ENCODE data around the gene SLC22A16. TPM values are rescaled to one million over a fixed set of nuclear protein-coding genes. Genes with fewer than 3 reads are reported as not detected.

SLC22A16 gene
- polyA plus RNA-seq, 1 of the 3 experiments (the other 2 are of a cell fraction): not detected

DNA sequence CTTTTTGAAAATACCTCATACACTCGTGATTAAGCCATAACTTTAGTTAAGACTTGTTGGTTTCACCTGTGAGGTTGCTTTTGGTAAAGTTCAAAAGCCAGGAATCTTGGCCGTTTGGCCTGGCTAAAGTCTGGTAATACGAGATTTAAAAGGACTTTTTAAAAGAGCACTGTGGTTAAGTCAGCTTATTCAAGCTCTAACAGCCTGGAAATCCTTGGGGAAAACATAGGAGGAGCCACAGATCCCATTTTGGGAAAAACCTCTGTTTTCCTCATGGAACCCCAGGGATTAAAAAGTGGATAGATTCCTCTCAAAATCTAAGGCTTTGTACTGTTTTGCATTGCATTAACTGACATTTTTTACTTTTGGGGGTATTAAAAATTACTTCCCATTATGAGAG is 13.7 kb upstream of the SLC22A16 start:
- no peak overlapping the region for H3K4me2 ChIP-seq
- no peaks in the 10 kb centered on the region for H3K79me2 ChIP-seq (ENCODE audit: insufficient read depth)
- no peaks in the 10 kb centered on the region for H3K27me3 ChIP-seq (ENCODE audit: insufficient read depth)
- no peak overlapping the region for H3K27ac ChIP-seq (ENCODE audit: low read depth in 2 of 2, low read length in 1 of 2)
- DNase-seq: no peak
- H3K4me1 ChIP-seq (ENCODE audit: control insufficient read depth in 1 of 2, insufficient read depth in 2 of 2, low read depth in 1 of 2, low read length in 1 of 2): no peaks in the 10 kb centered on the region
- H2AFZ ChIP-seq (ENCODE audit: low read depth): no peak overlapping the region
- WGBS (ENCODE audit: low lambda C conversion rate): 38% methylated on average over 3 of the region's 3 CpGs
- no peaks in the 10 kb centered on the region for H3K9me3 ChIP-seq
- CTCF ChIA-PET: interaction anchor here (1.2 kb wide), 1 partner anchor 19 kb away, joined by 3 read pairs; no protein-coding TSS in a partner anchor
- H3K9me2 ChIP-seq: no peaks in the 10 kb centered on the region
- no peak for TF ChIP-seq YY1 (IDR thresholded peaks at IDR 0.05; ENCODE audit: low read depth)
- no peak for TF ChIP-seq MEF2A (IDR thresholded peaks at IDR 0.05; ENCODE audit: borderline replicate concordance, low read depth)
- TF ChIP-seq, protein P1, sequence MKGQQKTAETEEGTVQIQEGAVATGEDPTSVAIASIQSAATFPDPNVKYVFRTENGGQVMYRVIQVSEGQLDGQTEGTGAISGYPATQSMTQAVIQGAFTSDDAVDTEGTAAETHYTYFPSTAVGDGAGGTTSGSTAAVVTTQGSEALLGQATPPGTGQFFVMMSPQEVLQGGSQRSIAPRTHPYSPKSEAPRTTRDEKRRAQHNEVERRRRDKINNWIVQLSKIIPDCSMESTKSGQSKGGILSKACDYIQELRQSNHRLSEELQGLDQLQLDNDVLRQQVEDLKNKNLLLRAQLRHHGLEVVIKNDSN (IDR thresholded peaks at IDR 0.05; ENCODE audit: borderline replicate concordance, low read depth): no peak
- TF ChIP-seq, protein P2, sequence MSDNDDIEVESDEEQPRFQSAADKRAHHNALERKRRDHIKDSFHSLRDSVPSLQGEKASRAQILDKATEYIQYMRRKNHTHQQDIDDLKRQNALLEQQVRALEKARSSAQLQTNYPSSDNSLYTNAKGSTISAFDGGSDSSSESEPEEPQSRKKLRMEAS (IDR thresholded peaks at IDR 0.05; ENCODE audit: low read depth): no peak
- TF ChIP-seq EP300 (IDR thresholded peaks at IDR 0.05; ENCODE audit: borderline replicate concordance in 1 of 2, low read depth in 1 of 2, low read length in 1 of 2): no peak
- TF ChIP-seq ELF1 (IDR thresholded peaks at IDR 0.05): no peak
- TF ChIP-seq RXRA (IDR thresholded peaks at IDR 0.05; ENCODE audit: borderline replicate concordance, low read depth): no peak
- no peak for TF ChIP-seq CHD2 (IDR thresholded peaks at IDR 0.05; ENCODE audit: low read length, partially characterized antibody)
- no peak for TF ChIP-seq MXI1 (IDR thresholded peaks at IDR 0.05; ENCODE audit: low read depth, low read length)
- TF ChIP-seq SIN3A (IDR thresholded peaks at IDR 0.05; ENCODE audit: borderline replicate concordance, low read depth, low read length): no peak
- no peak for TF ChIP-seq FOXJ3 (CRISPR knock-in tag; IDR thresholded peaks at IDR 0.05)
- no peak for TF ChIP-seq GATA2 (CRISPR knock-in tag; IDR thresholded peaks at IDR 0.05)
- TF ChIP-seq, protein P3, sequence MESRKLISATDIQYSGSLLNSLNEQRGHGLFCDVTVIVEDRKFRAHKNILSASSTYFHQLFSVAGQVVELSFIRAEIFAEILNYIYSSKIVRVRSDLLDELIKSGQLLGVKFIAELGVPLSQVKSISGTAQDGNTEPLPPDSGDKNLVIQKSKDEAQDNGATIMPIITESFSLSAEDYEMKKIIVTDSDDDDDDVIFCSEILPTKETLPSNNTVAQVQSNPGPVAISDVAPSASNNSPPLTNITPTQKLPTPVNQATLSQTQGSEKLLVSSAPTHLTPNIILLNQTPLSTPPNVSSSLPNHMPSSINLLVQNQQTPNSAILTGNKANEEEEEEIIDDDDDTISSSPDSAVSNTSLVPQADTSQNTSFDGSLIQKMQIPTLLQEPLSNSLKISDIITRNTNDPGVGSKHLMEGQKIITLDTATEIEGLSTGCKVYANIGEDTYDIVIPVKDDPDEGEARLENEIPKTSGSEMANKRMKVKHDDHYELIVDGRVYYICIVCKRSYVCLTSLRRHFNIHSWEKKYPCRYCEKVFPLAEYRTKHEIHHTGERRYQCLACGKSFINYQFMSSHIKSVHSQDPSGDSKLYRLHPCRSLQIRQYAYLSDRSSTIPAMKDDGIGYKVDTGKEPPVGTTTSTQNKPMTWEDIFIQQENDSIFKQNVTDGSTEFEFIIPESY (IDR thresholded peaks at IDR 0.05; ENCODE audit: borderline replicate concordance, low read depth): no peak
- no peak for TF ChIP-seq POLR2AphosphoS5 (IDR thresholded peaks at IDR 0.05; ENCODE audit: low read depth, low read length)
- TF ChIP-seq TEAD4 (IDR thresholded peaks at IDR 0.05; ENCODE audit: borderline replicate concordance, insufficient read depth): no peak
- TF ChIP-seq, protein P4, sequence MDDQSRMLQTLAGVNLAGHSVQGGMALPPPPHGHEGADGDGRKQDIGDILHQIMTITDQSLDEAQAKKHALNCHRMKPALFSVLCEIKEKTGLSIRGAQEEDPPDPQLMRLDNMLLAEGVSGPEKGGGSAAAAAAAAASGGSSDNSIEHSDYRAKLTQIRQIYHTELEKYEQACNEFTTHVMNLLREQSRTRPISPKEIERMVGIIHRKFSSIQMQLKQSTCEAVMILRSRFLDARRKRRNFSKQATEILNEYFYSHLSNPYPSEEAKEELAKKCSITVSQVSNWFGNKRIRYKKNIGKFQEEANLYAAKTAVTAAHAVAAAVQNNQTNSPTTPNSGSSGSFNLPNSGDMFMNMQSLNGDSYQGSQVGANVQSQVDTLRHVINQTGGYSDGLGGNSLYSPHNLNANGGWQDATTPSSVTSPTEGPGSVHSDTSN (IDR thresholded peaks at IDR 0.05): no peak
- H4K20me1 ChIP-seq (ENCODE audit: insufficient read depth): no peaks in the 10 kb centered on the region
- POLR2A ChIA-PET: no interaction called here
- H3K4me3 ChIP-seq (ENCODE audit: low read depth in 2 of 2, low read length in 1 of 2): no peak overlapping the region
- H3F3A ChIP-seq (replicated peaks; ENCODE audit: insufficient read depth): no peaks in the 10 kb centered on the region
- no peaks in the 10 kb centered on the region for H3K36me3 ChIP-seq (replicated peaks in 1 of 2; ENCODE audit: control insufficient read depth in 1 of 2, insufficient read depth in 2 of 2, low read length in 1 of 2)
- no peak overlapping the region for H3K9ac ChIP-seq

Measured in SK-N-SH (cell line).